WTC11 (cell line): ENCODE measurements around the gene BRI3. TPM values are rescaled to one million over a fixed set of nuclear protein-coding genes. Genes with fewer than 3 reads are reported as not detected.
A peak's percentile ranks its signal among the peaks of the same experiment; 100 is the strongest.

Experiments used
- ATAC-seq: fragments of 200-7000 bp; cut with Tn5 transposase; 2 replicates; pipeline ENCODE4 v1.10.0; 2021; ENCODE audit warnings: mild to moderate bottlenecking, moderate library complexity
- CTCF ChIA-PET: fragments of 300-600 bp; sonication (Branson Sonifier 250); formaldehyde crosslinking; loops from one replicate; lab custom pipeline; 2021; ENCODE audit warnings: antibody characterized with exemption; lab: Charles Lee
- POLR2A ChIA-PET: fragments of 350-600 bp; sonication (Branson Sonifier 250); formaldehyde crosslinking; loops from one replicate; lab custom pipeline; 2021; ENCODE audit warnings: antibody characterized with exemption; lab: Charles Lee
- DNase-seq: peaks from one replicate; pipeline ENCODE4 v3.0.0; 2021; ENCODE audit warnings: low spot score
- H3K27ac Mint-ChIP-seq: 2 replicates; pipeline ENCODE4 v1.8.0; 2021; ENCODE audit warnings: mixed read lengths
- H3K27me3 Mint-ChIP-seq: 2 replicates; pipeline ENCODE4 v1.8.0; 2021; ENCODE audit warnings: low read depth, mild to moderate bottlenecking, moderate library complexity, mixed read lengths
- H3K36me3 Mint-ChIP-seq: 2 replicates; pipeline ENCODE4 v1.8.0; 2021; ENCODE audit warnings: mixed read lengths
- H3K4me1 Mint-ChIP-seq: 2 replicates; pipeline ENCODE4 v1.8.0; 2022; ENCODE audit warnings: mixed read lengths
- H3K4me3 Mint-ChIP-seq: 2 replicates; pipeline ENCODE4 v1.8.0; 2021; ENCODE audit warnings: mild to moderate bottlenecking, moderate library complexity, mixed read lengths
- H3K9me3 Mint-ChIP-seq: 2 replicates; pipeline ENCODE4 v1.8.0; 2021; ENCODE audit warnings: mixed read lengths
- CREB1 ChIP-seq: sonication (generic); formaldehyde crosslinking; IDR thresholded peaks from 2 replicates; pipeline ENCODE4 v1.8.0; 2023; ENCODE audit warnings: mild to moderate bottlenecking, missing genetic modification reagents
- ETV6 ChIP-seq: sonication (generic); formaldehyde crosslinking; IDR thresholded peaks from 2 replicates; pipeline ENCODE4 v1.8.1; 2022; ENCODE audit warnings: mild to moderate bottlenecking, missing genetic modification reagents
- GABPB1 ChIP-seq: sonication (generic); formaldehyde crosslinking; IDR thresholded peaks from 2 replicates; pipeline ENCODE4 v1.8.1; 2023; ENCODE audit warnings: mild to moderate bottlenecking, missing genetic modification reagents
- GRHL2 ChIP-seq: fragments of 250-450 bp; sonication (Bioruptor Pico); IDR thresholded peaks from 2 replicates; pipeline ENCODE4 v1.8.0; 2022; ENCODE audit warnings: mild to moderate bottlenecking, moderate library complexity; ENCODE audit not compliant: insufficient replicate concordance, severe bottlenecking
- HMGA2 ChIP-seq: fragments of 250-450 bp; sonication (Bioruptor Pico); IDR thresholded peaks from 2 replicates; pipeline ENCODE4 v1.4.0; 2021; ENCODE audit warnings: mild to moderate bottlenecking, moderate library complexity
- PRRX2 ChIP-seq: fragments of 250-450 bp; sonication (Bioruptor Pico); IDR thresholded peaks from 2 replicates; pipeline ENCODE4 v1.8.0; 2021; ENCODE audit warnings: mild to moderate bottlenecking
- RELA ChIP-seq: sonication (generic); formaldehyde crosslinking; IDR thresholded peaks from 2 replicates; pipeline ENCODE4 v1.8.1; 2022; ENCODE audit warnings: missing genetic modification reagents, mild to moderate bottlenecking, borderline replicate concordance
- RORB ChIP-seq: fragments of 250-450 bp; sonication (Bioruptor Pico); IDR thresholded peaks from 2 replicates; pipeline ENCODE4 v1.9.0; 2021; ENCODE audit warnings: mild to moderate bottlenecking
- TP53 ChIP-seq: sonication (generic); formaldehyde crosslinking; IDR thresholded peaks from 2 replicates; pipeline ENCODE4 v1.8.1; 2023; ENCODE audit warnings: mild to moderate bottlenecking, missing genetic modification reagents
- ZNF396 ChIP-seq: fragments of 250-450 bp; sonication (Bioruptor Pico); IDR thresholded peaks from 2 replicates; pipeline ENCODE4 v1.8.0; 2021; ENCODE audit warnings: mild to moderate bottlenecking, moderate library complexity, borderline replicate concordance
- ZNF416 ChIP-seq: fragments of 250-450 bp; sonication (Bioruptor Pico); IDR thresholded peaks from 2 replicates; pipeline ENCODE4 v1.9.0; 2021; ENCODE audit warnings: mild to moderate bottlenecking, inconsistent platforms
- total RNA-seq: library from RNA; stranded (reverse); gene quantifications from 3 replicates; pipeline ENCODE4 v1.2.3, GENCODE V29; 2021
- TF ChIP-seq, protein P1 (sequence below): sonication (generic); formaldehyde crosslinking; IDR thresholded peaks from 2 replicates; pipeline ENCODE4 v1.8.0; 2022; ENCODE audit warnings: mild to moderate bottlenecking, missing genetic modification reagents
- TF ChIP-seq, protein P2 (sequence below): sonication (generic); formaldehyde crosslinking; conservative IDR thresholded peaks from 2 replicates; pipeline ENCODE4 v1.8.1; 2023; ENCODE audit warnings: mild to moderate bottlenecking, low read depth, missing genetic modification reagents, moderate library complexity
- TF ChIP-seq, protein P3 (sequence below): sonication (generic); formaldehyde crosslinking; IDR thresholded peaks from 2 replicates; pipeline ENCODE4 v1.8.1; 2023; ENCODE audit warnings: mild to moderate bottlenecking, moderate library complexity, missing genetic modification reagents
- TF ChIP-seq, protein P4 (sequence below): sonication (generic); formaldehyde crosslinking; IDR thresholded peaks from 2 replicates; pipeline ENCODE4 v1.8.0; 2023; ENCODE audit warnings: missing genetic modification reagents, mild to moderate bottlenecking, borderline replicate concordance

The BRI3 gene
- total RNA-seq, 1 experiment from 2014 or later = 112 TPM

DNA sequence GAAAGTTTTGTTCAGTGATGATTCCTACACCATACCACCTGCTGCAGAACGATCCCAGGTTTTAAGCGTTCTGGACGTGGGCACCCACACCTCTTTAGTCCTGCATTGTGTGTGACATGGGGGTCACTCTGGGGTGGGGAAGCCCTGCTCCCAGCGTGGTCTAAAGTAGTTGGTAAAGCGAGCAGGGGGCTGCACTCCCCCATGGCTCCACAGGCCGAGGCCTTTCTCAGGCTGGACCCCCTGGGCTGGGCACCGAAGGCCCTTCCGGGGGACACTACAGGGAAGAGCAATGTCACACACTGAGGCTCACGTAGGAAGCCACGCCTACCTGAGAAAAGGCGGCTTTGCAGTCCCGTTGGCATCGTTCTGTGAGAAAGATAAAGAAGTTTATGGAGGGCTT lies 12.3 kb downstream of the BRI3 start:
- TF ChIP-seq ZNF416 (CRISPR knock-in tag) = no peak
- TF ChIP-seq CREB1 = no peak
- TF ChIP-seq RORB = no peak
- TF ChIP-seq, protein P1, sequence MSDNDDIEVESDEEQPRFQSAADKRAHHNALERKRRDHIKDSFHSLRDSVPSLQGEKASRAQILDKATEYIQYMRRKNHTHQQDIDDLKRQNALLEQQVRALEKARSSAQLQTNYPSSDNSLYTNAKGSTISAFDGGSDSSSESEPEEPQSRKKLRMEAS (CRISPR knock-in tag) = no peak
- no peak for TF ChIP-seq GRHL2
- no peak for TF ChIP-seq RELA (CRISPR knock-in tag)
- TF ChIP-seq ZNF396 (CRISPR knock-in tag) = no peak
- TF ChIP-seq HMGA2 = no peak
- no peak for TF ChIP-seq TP53 (CRISPR knock-in tag)
- TF ChIP-seq, protein P2, sequence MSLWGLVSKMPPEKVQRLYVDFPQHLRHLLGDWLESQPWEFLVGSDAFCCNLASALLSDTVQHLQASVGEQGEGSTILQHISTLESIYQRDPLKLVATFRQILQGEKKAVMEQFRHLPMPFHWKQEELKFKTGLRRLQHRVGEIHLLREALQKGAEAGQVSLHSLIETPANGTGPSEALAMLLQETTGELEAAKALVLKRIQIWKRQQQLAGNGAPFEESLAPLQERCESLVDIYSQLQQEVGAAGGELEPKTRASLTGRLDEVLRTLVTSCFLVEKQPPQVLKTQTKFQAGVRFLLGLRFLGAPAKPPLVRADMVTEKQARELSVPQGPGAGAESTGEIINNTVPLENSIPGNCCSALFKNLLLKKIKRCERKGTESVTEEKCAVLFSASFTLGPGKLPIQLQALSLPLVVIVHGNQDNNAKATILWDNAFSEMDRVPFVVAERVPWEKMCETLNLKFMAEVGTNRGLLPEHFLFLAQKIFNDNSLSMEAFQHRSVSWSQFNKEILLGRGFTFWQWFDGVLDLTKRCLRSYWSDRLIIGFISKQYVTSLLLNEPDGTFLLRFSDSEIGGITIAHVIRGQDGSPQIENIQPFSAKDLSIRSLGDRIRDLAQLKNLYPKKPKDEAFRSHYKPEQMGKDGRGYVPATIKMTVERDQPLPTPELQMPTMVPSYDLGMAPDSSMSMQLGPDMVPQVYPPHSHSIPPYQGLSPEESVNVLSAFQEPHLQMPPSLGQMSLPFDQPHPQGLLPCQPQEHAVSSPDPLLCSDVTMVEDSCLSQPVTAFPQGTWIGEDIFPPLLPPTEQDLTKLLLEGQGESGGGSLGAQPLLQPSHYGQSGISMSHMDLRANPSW (CRISPR knock-in tag) = no peak
- TF ChIP-seq, protein P3, sequence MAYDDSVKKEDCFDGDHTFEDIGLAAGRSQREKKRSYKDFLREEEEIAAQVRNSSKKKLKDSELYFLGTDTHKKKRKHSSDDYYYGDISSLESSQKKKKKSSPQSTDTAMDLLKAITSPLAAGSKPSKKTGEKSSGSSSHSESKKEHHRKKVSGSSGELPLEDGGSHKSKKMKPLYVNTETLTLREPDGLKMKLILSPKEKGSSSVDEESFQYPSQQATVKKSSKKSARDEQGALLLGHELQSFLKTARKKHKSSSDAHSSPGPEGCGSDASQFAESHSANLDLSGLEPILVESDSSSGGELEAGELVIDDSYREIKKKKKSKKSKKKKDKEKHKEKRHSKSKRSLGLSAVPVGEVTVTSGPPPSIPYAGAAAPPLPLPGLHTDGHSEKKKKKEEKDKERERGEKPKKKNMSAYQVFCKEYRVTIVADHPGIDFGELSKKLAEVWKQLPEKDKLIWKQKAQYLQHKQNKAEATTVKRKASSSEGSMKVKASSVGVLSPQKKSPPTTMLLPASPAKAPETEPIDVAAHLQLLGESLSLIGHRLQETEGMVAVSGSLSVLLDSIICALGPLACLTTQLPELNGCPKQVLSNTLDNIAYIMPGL (CRISPR knock-in tag) = no peak
- no peaks in the 10 kb centered on the region for H3K9me3 Mint-ChIP-seq
- DNase-seq = no peak
- no peak overlapping the region for H3K27ac Mint-ChIP-seq
- ATAC-seq = no peak
- ChIA-PET CTCF (interaction anchor here (0.9 to 3.7 kb wide), 3 partner anchors 30 to 127 kb away, joined by 3 to 34 read pairs (median 4); partner anchors contain the start of gene BAIAP2L1), POLR2A (no interaction called here)
- peaks cover 25% of the 10 kb centered on the region for H3K36me3 Mint-ChIP-seq
- H3K27me3 Mint-ChIP-seq = no peaks in the 10 kb centered on the region
- peaks cover 22% of the 10 kb centered on the region for H3K4me1 Mint-ChIP-seq
- no peak overlapping the region for H3K4me3 Mint-ChIP-seq

DNA sequence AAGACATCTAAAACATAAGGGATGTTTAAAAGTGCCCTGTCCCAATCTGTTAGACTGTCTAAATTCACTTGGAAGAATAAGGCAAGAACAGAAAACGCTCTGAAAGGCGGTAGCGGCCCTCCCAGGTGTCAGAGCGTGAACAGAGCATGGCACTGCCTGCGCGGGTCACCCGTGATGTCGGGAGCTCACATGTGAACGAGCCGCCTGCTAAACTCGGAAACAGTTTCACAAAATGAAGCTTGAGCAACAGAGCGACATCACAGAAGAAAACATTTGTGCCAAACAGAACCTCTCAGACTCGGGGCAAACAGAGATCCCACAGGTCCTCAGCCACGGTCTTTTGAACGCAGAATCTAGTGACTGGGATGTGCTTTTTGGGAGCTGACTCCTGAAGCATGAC lies 12.8 kb downstream of the BRI3 start:
- Mint-ChIP-seq H3K27ac (peak overlapping the region; percentile 89), H3K4me1 (peaks cover 22% of the 10 kb centered on the region), H3K9me3 (no peaks in the 10 kb centered on the region), H3K36me3 (peaks cover 25% of the 10 kb centered on the region), H3K27me3 (no peaks in the 10 kb centered on the region), H3K4me3 (no peak overlapping the region)
- DNase-seq (no peak), ATAC-seq (no peak)
- ChIA-PET POLR2A (interaction anchor here (1.5 kb wide), 1 partner anchor 107 kb away, joined by 4 read pairs; the partner anchor contains the start of gene BAIAP2L1), CTCF (interaction anchor here (0.9 to 3.7 kb wide), 5 partner anchors 30 to 127 kb away, joined by 3 to 34 read pairs (median 4); partner anchors contain the start of gene BAIAP2L1)
- TF ChIP-seq GABPB1 (CRISPR knock-in tag) (no peak), PRRX2 (CRISPR knock-in tag) (no peak), ETV6 (no peak), ZNF396 (CRISPR knock-in tag) (no peak), CREB1 (no peak; the same call in 1 of the 2 replicates)
- TF ChIP-seq, protein P4, sequence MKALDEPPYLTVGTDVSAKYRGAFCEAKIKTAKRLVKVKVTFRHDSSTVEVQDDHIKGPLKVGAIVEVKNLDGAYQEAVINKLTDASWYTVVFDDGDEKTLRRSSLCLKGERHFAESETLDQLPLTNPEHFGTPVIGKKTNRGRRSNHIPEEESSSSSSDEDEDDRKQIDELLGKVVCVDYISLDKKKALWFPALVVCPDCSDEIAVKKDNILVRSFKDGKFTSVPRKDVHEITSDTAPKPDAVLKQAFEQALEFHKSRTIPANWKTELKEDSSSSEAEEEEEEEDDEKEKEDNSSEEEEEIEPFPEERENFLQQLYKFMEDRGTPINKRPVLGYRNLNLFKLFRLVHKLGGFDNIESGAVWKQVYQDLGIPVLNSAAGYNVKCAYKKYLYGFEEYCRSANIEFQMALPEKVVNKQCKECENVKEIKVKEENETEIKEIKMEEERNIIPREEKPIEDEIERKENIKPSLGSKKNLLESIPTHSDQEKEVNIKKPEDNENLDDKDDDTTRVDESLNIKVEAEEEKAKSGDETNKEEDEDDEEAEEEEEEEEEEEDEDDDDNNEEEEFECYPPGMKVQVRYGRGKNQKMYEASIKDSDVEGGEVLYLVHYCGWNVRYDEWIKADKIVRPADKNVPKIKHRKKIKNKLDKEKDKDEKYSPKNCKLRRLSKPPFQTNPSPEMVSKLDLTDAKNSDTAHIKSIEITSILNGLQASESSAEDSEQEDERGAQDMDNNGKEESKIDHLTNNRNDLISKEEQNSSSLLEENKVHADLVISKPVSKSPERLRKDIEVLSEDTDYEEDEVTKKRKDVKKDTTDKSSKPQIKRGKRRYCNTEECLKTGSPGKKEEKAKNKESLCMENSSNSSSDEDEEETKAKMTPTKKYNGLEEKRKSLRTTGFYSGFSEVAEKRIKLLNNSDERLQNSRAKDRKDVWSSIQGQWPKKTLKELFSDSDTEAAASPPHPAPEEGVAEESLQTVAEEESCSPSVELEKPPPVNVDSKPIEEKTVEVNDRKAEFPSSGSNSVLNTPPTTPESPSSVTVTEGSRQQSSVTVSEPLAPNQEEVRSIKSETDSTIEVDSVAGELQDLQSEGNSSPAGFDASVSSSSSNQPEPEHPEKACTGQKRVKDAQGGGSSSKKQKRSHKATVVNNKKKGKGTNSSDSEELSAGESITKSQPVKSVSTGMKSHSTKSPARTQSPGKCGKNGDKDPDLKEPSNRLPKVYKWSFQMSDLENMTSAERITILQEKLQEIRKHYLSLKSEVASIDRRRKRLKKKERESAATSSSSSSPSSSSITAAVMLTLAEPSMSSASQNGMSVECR = no peak
